Stimulated activated memory B cell treated with anti-CD40 and anti-IgM and Interleukin-4, amounts not matched to agents 10 μg/mL and 1 μg/mL and 100 μg/mL, for 72 hours (primary cell): ENCODE results near the gene OR4K13.

Experiments
- ATAC-seq: fragments of 150-1000 bp; cut with Tn5 transposase; 2 replicates; pipeline ENCODE4 v1.10.0; 2021
- H3K27ac Mint-ChIP-seq: one replicate; pipeline ENCODE4 v1.8.0; 2022; ENCODE audit warnings: mild to moderate bottlenecking, mixed read lengths
- H3K27me3 Mint-ChIP-seq: one replicate; pipeline ENCODE4 v1.8.0; 2022; ENCODE audit warnings: mixed read lengths
- H3K36me3 Mint-ChIP-seq: one replicate; pipeline ENCODE4 v1.8.0; 2022; ENCODE audit warnings: mixed read lengths
- H3K4me1 Mint-ChIP-seq: one replicate; pipeline ENCODE4 v1.8.0; 2022; ENCODE audit warnings: mixed read lengths
- H3K4me3 Mint-ChIP-seq: one replicate; pipeline ENCODE4 v1.8.0; 2022; ENCODE audit warnings: mild to moderate bottlenecking, moderate library complexity, mixed read lengths
- H3K9me3 Mint-ChIP-seq: one replicate; pipeline ENCODE4 v1.8.0; 2022; ENCODE audit warnings: mixed read lengths

Gene OR4K13

DNA sequence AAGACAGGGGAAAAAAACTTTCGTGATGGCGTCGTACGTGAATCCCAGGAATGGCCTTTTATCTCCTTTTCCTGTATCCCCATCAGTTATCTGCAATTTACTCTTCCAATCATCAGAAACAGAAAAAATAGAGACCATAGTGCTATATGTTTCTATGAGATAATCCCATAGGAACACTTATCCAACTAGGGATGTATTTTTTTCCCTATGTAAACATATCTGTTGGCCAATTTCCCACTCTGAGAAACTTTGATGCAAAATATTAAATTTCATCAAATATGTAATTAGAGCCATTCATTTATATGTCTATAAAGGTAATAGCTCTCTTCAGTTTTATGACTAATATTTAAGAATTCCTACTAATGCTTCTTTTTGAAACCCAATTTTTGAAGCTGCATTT lies at the start of gene OR4K13:
OR4K13 (minus strand) TSS at position 101 of the 400 bp plus-strand sequence. CDS start 1,280 bp downstream, outside the sequence.
- H3K36me3 Mint-ChIP-seq = no peaks in the 10 kb centered on the region
- H3K4me3 Mint-ChIP-seq = no peak within 1 kb of the TSS
- H3K9me3 Mint-ChIP-seq = peaks cover 5% of the 10 kb centered on the region
- no peaks in the 10 kb centered on the region for H3K4me1 Mint-ChIP-seq
- H3K27ac Mint-ChIP-seq = no peak within 1 kb of the TSS
- no peaks in the 10 kb centered on the region for H3K27me3 Mint-ChIP-seq
- ATAC-seq = no peak

GRCh38 chr14:20059745-20060144 lies 23.9 kb upstream of the OR4K13 start, which contains the start of gene OR4L1:
OR4L1 (plus strand) TSS chr14:20060045; CDS start chr14:20060045, 0 bp downstream.
- no peak within 1 kb of the TSS for H3K27ac Mint-ChIP-seq
- ATAC-seq = no peak
- no peaks in the 10 kb centered on the region for H3K27me3 Mint-ChIP-seq
- no peak within 1 kb of the TSS for H3K4me3 Mint-ChIP-seq
- no peaks in the 10 kb centered on the region for H3K9me3 Mint-ChIP-seq
- H3K4me1 Mint-ChIP-seq = no peaks in the 10 kb centered on the region
- no peaks in the 10 kb centered on the region for H3K36me3 Mint-ChIP-seq

DNA sequence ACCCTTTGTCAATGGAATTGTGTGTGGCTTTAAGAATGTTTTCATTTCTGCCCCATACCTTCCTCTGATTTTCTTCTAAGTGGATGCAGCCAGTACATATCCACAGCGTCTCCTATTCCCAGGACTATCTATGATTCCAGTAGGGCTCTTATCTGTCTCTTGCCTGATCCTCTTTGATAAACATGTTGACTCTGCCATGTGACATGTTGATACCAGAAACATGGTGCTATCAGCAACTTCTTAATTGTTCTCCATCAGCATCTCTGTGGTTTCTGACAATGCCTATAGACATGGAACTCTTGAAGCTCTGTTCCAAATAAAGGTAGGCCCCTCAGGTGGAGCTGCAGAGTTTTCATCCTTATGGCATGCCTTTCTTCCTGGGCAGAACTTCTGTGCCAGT lies 12.4 kb upstream of the OR4K13 start:
- no peaks in the 10 kb centered on the region for H3K9me3 Mint-ChIP-seq
- no peaks in the 10 kb centered on the region for H3K4me1 Mint-ChIP-seq
- H3K27ac Mint-ChIP-seq = no peak overlapping the region
- ATAC-seq = no peak
- H3K4me3 Mint-ChIP-seq = no peak overlapping the region
- H3K36me3 Mint-ChIP-seq = no peaks in the 10 kb centered on the region
- H3K27me3 Mint-ChIP-seq = peaks cover 22% of the 10 kb centered on the region

- H3K27ac Mint-ChIP-seq = no peak overlapping the region
- H3K4me3 Mint-ChIP-seq = no peak overlapping the region
- ATAC-seq = no peak
- peaks cover 3% of the 10 kb centered on the region for H3K9me3 Mint-ChIP-seq
- no peaks in the 10 kb centered on the region for H3K36me3 Mint-ChIP-seq
- H3K27me3 Mint-ChIP-seq = peaks cover 4% of the 10 kb centered on the region
- no peaks in the 10 kb centered on the region for H3K4me1 Mint-ChIP-seq
Observed at GRCh38 chr14:20044243-20044642, 8.4 kb upstream of the OR4K13 start.

- Mint-ChIP-seq H3K4me3 (no peak overlapping the region), H3K27me3 (no peaks in the 10 kb centered on the region), H3K27ac (no peak overlapping the region), H3K9me3 (peaks cover 5% of the 10 kb centered on the region), H3K36me3 (no peaks in the 10 kb centered on the region), H3K4me1 (no peaks in the 10 kb centered on the region)
- no peak for ATAC-seq
Observed at GRCh38 chr14:20035449-20035848, 389 bp downstream of the OR4K13 start.

GRCh38 chr14:20031058-20031457 lies 4.8 kb downstream of the OR4K13 start:
- Mint-ChIP-seq H3K4me1 (no peaks in the 10 kb centered on the region), H3K36me3 (no peaks in the 10 kb centered on the region), H3K27ac (no peak overlapping the region), H3K27me3 (no peaks in the 10 kb centered on the region), H3K9me3 (peaks cover 3% of the 10 kb centered on the region), H3K4me3 (no peak overlapping the region)
- no peak for ATAC-seq

- Mint-ChIP-seq H3K4me1 (no peaks in the 10 kb centered on the region), H3K27me3 (no peaks in the 10 kb centered on the region), H3K27ac (no peak within 1 kb of the TSS), H3K36me3 (no peaks in the 10 kb centered on the region), H3K9me3 (peaks cover under 1% of the 10 kb centered on the region), H3K4me3 (no peak within 1 kb of the TSS)
- ATAC-seq = no peak
Observed at GRCh38 chr14:20019257-20019865, 16.5 kb downstream of the OR4K13 start, which contains the start of gene OR4K14. OR4K14 (minus strand) TSS chr14:20019307; CDS start chr14:20015193, 4,114 bp downstream.

GRCh38 chr14:20008156-20008555 lies 27.7 kb downstream of the OR4K13 start:
- ATAC-seq = no peak
- Mint-ChIP-seq H3K27me3 (no peaks in the 10 kb centered on the region), H3K27ac (no peak overlapping the region), H3K4me1 (no peaks in the 10 kb centered on the region), H3K9me3 (peaks cover 10% of the 10 kb centered on the region), H3K36me3 (no peaks in the 10 kb centered on the region), H3K4me3 (no peak overlapping the region)

DNA sequence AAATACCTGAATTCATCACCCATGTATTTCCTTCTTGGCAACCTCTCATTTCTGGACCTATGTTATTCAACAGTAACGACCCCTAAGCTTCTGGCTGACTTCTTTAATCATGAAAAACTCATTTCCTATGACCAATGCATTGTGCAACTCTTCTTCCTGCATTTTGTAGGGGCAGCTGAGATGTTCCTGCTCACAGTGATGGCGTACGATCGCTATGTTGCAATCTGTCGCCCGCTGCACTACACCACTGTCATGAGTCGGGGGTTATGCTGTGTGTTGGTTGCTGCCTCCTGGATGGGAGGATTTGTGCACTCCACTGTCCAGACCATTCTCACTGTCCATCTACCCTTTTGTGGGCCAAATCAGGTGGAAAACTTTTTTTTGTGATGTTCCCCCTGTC lies 33.5 kb downstream of the OR4K13 start:
- H3K4me3 Mint-ChIP-seq = no peak overlapping the region
- no peak overlapping the region for H3K27ac Mint-ChIP-seq
- ATAC-seq = no peak
- H3K36me3 Mint-ChIP-seq = no peaks in the 10 kb centered on the region
- peaks cover 3% of the 10 kb centered on the region for H3K9me3 Mint-ChIP-seq
- H3K27me3 Mint-ChIP-seq = no peaks in the 10 kb centered on the region
- no peaks in the 10 kb centered on the region for H3K4me1 Mint-ChIP-seq

- Mint-ChIP-seq H3K27me3 (no peaks in the 10 kb centered on the region), H3K4me1 (no peaks in the 10 kb centered on the region), H3K4me3 (no peak within 1 kb of the TSS), H3K9me3 (peaks cover 3% of the 10 kb centered on the region), H3K36me3 (no peaks in the 10 kb centered on the region), H3K27ac (no peak within 1 kb of the TSS)
- ATAC-seq = no peak
Observed at GRCh38 chr14:20001863-20002262, 34.0 kb downstream of the OR4K13 start, which contains the start of gene OR4Q2. OR4Q2 (plus strand) TSS chr14:20002163.

GRCh38 chr14:19993438-19993837 lies 42.4 kb downstream of the OR4K13 start:
- Mint-ChIP-seq H3K36me3 (no peaks in the 10 kb centered on the region), H3K27me3 (no peaks in the 10 kb centered on the region)

More at GRCh38 chr14:19993438-19993837, 42.4 kb downstream of the OR4K13 start:
- no peak overlapping the region for H3K27ac Mint-ChIP-seq
- no peaks in the 10 kb centered on the region for H3K4me1 Mint-ChIP-seq
- no peak overlapping the region for H3K4me3 Mint-ChIP-seq
- ATAC-seq = no peak
- peaks cover 12% of the 10 kb centered on the region for H3K9me3 Mint-ChIP-seq
